GM10266 (cell line): ENCODE measurements around the gene CHSY1.

Experiments used
- DNase-seq: peaks from one replicate; pipeline ENCODE4 v3.0.0; 2012; ENCODE audit errors: extremely low spot score
- TF ChIP-seq, protein P1 (sequence below): IDR thresholded peaks from 2 replicates; pipeline ENCODE4 v1.5.1; 2012; ENCODE audit warnings: mild to moderate bottlenecking, low read depth; ENCODE audit not compliant: control insufficient read depth, insufficient read depth; ENCODE audit errors: missing control alignments

CHSY1 gene

DNA sequence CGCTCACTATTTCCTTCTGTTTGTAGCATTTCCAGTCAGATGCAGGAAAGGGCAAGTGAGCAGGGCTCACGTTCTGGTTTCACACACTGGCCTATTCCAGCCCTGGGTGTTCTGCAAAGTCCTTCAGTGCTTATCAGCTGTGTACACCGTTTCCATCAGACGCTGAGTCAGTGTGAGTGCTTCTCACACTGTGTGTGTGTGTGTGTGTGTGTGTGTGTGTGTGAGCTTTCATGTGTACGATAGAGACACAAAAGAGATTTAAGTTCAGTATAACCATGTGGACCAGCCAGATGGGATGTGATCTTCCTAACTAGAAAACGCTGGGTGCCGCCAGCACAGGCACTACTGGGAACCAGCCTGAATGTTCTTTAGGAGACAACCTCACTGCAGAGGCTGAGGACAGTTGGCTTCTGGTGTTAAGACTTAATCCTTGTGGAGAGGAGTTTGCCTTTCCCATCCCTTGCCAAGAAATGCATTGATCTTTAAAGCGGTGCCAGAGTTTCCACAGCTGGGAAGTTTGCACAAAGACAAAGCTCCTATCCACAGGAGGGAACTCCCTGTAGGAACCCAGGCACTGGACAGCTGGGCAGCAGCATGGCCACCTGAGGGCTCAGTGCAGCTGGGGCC, 3.9 kb upstream of the CHSY1 start:
- TF ChIP-seq, protein P1, sequence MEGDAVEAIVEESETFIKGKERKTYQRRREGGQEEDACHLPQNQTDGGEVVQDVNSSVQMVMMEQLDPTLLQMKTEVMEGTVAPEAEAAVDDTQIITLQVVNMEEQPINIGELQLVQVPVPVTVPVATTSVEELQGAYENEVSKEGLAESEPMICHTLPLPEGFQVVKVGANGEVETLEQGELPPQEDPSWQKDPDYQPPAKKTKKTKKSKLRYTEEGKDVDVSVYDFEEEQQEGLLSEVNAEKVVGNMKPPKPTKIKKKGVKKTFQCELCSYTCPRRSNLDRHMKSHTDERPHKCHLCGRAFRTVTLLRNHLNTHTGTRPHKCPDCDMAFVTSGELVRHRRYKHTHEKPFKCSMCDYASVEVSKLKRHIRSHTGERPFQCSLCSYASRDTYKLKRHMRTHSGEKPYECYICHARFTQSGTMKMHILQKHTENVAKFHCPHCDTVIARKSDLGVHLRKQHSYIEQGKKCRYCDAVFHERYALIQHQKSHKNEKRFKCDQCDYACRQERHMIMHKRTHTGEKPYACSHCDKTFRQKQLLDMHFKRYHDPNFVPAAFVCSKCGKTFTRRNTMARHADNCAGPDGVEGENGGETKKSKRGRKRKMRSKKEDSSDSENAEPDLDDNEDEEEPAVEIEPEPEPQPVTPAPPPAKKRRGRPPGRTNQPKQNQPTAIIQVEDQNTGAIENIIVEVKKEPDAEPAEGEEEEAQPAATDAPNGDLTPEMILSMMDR, result no peak
- no peak for DNase-seq

DNA sequence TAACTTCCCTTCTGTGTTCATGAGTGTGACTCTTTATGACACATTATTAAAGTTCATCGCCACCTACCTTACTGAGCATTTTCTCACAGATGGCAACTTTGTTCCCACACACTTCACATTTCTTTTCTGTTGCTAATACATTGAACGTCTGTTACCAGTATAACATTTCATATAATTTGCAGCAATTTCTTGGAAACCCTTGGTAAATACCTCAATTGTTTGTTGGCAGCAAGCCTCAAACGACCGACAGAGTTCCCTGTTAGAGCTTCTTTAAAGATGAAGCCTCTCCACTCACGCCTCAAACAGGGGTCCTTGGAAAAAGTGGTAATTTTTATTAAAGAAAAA, 3.2 kb upstream of the CHSY1 start:
- no peak for DNase-seq

DNA sequence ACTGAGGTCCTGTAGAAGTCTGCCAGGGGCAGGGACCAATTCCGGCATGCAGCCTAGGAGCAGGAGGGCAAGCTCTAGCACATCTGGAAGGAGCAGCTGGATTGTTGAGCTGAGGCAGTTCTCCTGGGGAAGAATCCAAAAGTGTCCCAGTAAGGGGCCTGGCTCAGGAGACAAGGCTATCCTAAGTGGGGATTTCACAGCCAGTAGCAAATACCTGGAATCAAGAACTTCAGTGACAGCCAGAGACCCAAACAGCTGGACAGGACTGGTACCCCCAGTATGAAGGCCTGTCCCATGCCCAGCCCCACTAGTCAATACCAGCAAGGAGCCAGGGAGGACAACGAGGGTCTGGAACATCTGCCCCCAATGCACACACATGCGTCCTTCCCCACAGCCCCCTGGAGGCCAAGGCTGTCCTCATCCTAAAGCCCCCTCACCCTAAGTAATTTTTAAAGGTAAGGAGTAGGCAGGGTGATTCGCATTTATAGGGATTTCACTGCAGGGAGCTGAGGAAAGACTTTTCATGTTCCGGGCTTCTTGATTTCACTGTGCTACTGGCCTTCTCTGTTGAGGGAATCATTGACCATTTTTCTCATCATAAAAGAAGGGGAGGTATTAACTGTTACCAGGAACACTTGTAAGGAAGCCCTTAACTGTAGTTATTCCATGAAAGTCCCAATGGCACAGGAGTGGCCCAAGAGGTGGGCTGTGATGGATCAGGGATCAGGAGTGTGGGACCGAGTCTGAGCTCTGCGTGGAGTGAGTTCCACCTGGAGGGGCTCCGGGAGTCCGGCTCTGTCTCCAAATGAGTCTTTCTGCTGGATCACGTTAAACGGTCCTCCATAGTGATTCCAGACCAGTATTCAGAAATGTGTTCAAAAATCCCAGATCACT, 2.6 kb upstream of the CHSY1 start:
- TF ChIP-seq, protein P1, result no peak
- no peak for DNase-seq

More for the DNA sequence above, 3.2 kb upstream of the CHSY1 start:
- TF ChIP-seq, protein P1, result no peak

DNA sequence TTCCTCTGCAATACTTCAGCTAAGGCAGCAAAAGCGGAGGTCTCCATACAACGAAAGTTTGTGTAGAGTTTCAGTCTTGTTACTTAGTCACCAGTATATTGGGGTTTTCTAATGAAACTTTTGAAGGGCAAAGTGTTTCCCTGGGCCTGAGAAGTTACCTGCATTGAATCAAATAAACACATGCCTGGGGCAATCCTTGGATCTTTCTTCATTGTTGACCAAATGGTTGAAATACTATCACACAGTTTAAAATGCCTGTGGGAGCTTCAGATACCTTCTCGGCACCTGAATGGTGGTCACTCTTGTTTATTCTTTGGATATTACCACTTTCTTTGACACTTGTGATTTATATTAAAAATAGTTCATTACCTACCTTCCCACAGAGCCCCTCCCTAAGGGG, 988 bp upstream of the CHSY1 start:
- DNase-seq, result no peak
- TF ChIP-seq, protein P1, result no peak

DNA sequence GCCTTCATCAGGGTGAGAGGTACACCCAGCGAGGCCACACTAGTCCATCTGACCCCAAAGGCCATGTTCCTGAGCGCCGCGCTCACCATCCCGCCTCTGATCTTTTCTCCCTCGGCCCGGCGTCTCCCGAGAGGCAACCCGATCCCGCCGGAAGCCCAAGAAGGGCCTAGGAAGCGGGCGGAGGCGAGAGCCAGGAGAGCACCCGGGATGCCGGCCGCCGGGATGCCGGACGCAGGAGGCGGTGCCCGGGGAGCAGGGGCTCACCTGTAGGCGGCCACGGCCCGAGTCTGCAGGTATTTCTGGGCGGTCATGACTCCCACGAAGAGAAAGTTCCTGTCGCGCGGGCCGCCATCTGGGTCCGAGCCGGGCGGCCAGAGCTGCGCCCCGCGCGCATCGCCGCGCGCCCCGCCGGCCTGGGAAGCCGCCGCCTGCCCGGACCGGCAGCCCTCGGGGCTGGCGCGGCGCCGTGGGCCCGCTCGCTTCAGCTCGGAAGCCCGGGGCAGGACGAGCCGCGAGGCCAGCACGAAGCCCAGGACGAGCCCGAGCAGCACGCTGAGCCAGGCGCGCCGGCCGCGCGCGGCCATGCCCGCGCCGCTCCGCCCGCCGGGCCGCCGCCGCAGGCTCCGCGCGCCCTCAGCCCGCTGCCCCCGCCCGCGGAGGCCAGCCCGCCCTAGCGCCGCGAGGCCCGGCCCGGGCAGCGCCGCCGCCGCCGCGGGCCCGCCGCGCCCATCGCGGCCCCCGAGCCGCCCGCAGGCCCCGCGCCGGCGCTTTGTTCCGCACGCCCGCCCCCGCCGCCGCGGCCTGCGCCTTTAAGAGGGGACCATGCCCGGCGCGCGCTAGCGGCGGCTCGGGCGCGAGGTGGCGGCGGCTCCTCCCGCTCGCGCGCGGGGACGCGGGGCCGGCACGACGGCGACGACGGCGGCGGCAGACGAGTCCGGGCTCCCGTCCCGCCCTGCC, 697 bp downstream of the CHSY1 start:
- TF ChIP-seq, protein P1, result no peak
- DNase-seq, result peak; percentile 58

DNA sequence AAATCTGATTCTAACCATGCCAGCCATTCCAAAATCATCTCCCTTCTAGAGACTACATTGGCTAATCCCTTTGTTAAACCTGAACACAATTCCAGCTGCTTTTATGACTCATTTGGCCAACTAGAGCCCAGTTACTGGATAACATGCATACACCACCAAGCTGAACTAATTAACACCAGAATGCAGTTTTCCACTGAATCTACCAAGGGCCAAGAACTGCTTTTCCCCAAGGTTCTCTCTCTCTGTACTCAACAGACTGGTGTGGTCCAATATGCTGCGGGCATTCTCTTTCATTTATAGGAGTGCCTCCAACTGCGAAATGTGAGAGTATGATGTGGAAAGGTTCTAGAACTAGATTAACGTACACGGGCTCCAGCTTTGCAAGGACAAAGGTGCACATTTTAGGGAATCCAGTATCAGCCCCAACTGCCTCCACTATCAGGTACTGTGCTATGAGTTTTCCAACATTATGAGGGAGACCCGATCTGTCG, 1.5 kb downstream of the CHSY1 start:
- DNase-seq, result no peak

More for the DNA sequence above, 1.5 kb downstream of the CHSY1 start:
- TF ChIP-seq, protein P1, result no peak
